HG03558 (cell line): Measurements from ENCODE around the gene KRTAP5-1.
"Not testable (repeated sequence)": the region's sequence is repeated elsewhere in the genome, so short reads cannot be mapped to it uniquely, and the experiment has no call there.

Experiments used
- ATAC-seq: cut with Tn5 transposase; IDR thresholded peaks from one replicate; pipeline ENCODE4 v1.9.1; 2021; ENCODE audit warnings: moderate number of reproducible peaks; ENCODE audit not compliant: unreplicated experiment; ENCODE audit errors: extremely low read depth

KRTAP5-1 gene

GRCh38 chr11:1603629-1604028, 18.5 kb upstream of the KRTAP5-1 start:
- ATAC-seq, result no peak

- not testable (repeated sequence) for ATAC-seq
Measured at GRCh38 chr11:1601663-1602062, 16.6 kb upstream of the KRTAP5-1 start.

DNA sequence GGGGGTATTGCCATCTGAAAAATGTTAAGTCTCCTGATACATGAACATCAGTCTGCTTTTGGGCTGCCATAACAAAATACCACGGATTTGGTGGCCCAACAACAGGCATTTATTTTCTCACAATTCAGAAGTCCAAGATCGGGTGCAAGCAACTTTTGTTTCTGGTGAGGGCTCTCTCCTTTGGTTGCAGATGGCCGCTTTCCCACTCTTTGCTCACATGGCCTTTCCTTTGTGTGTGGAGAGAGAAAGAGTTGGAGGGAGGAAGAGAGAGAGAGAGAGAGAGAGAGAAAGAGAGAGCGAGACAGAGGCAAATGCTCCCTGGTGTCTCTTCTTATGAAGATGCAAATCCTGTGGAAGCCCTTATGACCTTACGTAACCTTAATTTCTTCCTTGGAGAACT, 15.5 kb upstream of the KRTAP5-1 start:
- ATAC-seq, result no peak

DNA sequence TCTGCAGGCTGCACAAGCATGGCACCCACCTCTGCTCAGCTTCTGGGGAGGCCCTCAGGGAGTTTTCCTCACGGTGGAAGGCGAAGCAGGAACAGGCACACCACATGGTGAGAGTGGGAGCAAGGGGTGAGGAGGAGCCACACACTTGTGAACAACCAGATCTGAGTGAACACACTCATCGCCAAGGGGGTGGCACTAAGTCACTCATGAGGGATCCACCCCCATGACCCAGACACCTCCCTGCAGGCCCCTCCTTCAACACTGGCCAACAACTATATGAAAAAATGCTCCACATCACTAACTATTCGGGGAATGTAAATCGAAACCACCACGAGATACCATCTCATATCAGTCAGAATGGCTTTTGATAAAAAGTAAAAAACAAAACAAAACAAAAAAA, 13.7 kb upstream of the KRTAP5-1 start:
- no peak for ATAC-seq

DNA sequence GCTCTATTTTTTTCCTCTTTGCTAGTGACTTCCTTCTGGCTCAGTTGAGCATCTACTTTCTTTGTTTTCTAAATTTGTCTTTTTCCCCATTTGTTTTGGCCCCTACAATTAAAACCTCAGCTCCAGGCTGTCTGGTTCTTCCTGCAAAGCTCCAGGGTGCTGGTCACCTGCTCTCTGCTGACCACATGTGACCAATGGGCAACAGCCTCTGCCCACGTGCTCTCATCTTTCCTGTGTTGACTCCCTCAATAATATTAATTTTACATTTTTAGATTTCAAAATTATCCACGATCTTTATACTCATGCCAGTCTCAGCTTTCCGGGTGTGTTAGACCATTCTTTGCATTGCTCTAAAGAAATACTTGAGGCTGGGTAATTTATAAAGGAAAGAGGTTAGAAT, 13.3 kb upstream of the KRTAP5-1 start:
- ATAC-seq, result not testable (repeated sequence)

GRCh38 chr11:1597994-1598380, 12.9 kb upstream of the KRTAP5-1 start, which contains the start of gene KRTAP5-2:
Gene KRTAP5-2 (minus strand): TSS chr11:1598294. CDS start chr11:1598250, 44 bp downstream.
- no peak for ATAC-seq

DNA sequence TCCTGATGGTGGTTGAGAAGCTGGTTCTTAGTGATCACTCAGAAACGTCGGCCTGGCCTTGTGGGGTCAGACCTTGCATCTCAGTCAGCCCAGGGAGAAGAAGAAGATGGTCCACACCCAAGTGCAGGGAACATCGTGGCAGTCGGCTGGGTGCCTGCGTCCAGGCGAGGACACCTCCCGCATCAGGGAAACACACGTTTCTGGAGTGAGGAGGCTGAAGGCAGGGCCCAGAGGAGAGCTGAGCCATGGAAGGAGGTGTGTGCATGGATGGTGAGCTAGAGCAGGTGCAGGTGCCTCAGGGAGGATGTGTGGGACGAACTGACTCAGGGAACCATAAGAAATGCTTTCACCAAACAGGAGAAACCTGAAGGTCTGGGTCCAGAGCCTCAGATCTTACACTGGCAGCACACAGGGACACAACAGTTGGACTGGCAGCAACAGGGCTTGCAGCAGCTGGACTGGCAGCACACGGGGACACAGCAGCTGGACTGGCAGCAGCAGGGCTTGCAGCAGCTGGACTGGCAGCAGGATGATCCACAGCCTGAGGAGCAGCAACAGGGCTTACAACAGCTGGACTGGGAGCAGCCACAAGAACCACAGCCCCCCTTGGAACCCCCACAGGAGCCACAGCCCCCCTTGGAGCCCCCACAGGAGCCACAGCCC, 12.4 kb upstream of the KRTAP5-1 start:
- no peak for ATAC-seq

DNA sequence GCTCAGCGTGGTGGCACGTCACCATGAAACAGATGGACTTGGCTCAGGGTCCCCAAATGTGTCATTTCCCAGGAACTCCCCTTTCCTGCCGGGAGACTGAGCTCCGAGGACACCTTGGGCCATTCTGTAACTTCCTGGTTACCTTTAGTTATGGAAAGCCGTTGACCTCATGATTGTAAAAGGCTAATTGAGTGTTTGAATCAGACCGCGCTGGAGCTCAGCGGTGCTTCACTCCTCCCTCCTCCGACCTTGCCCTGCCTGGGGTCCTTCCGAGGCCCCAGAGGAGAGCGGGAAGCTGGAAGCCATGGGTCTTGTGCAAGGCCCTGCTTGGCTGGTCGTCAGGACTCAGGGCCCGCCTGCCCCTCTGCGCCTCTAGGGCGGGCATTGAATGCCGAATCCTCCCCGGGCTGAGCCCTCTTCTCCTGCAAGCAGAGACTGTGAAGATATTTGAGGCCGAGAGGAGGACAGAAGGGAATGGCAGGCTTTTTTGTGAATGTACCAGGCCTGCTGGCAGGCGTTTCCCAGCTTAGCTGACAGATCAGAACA, 11.6 kb upstream of the KRTAP5-1 start:
- ATAC-seq, result not testable (repeated sequence)

- not testable (repeated sequence) for ATAC-seq
Measured at GRCh38 chr11:1595994-1596575, 11.0 kb upstream of the KRTAP5-1 start.

GRCh38 chr11:1592628-1593027, 7.5 kb upstream of the KRTAP5-1 start:
- no peak for ATAC-seq

GRCh38 chr11:1589996-1590395, 4.9 kb upstream of the KRTAP5-1 start:
- no peak for ATAC-seq

- ATAC-seq, result not testable (repeated sequence)
Measured at GRCh38 chr11:1589191-1589963, 4.3 kb upstream of the KRTAP5-1 start.

DNA sequence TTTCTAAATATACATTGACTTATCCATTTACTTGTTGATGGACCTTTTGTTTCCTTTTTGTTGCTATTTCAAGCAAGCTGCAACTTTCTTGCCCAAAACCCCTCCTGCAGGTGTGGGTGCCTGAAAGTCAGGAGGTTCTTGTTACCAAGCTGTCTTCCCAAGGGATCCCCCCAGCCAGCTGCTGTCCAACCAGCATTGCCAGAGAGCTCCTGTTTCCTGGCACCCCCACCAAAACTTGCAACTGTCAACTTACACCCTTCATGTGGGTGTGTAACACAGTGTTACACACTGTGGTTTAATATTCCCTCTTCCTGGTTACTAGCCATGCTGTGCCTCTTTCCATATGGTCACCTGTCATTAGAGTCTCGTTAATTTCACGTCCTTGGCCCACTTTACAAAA, 1.6 kb upstream of the KRTAP5-1 start:
- no peak for ATAC-seq

DNA sequence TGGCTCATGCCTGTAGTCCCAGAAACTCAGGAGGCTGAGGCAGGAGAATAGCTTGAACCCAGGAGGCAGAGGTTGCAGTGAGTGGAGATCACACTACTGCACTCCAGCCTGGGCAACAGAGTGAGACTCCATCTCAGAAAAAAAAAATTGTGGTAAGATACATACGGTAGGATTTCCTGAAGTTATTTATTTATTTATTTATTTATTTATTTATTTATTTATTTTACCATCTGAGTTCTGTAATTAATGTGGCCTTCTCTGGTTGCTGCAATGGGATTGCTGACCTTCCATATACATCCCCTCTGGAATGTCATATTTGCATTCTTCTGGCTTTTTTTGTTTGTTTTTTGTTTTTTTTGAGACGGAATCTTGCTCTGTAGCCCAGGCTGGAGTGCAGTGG, 2.2 kb downstream of the KRTAP5-1 start:
- ATAC-seq, result not testable (repeated sequence)

GRCh38 chr11:1581976-1582375, 3.1 kb downstream of the KRTAP5-1 start:
- ATAC-seq, result no peak

DNA sequence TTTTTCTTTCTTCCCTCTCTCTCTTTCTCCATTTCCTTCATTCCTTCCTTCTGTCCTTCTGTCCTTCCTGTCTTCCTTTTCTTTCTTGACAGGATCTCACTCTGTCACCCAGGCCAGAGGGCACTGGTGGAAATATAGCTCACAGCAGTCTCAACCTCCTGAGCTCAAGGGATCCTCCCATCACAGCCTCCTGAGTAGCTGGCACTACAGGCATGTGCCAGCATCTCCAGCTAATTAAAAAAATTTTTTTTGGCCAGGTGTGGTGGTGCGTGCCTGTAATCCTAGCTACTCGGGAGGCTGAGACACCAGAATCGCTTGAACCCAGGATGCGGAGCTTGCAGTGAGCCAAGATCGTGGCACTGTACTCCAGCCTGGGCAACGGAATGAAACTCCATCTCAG, 8.3 kb downstream of the KRTAP5-1 start:
- ATAC-seq, result no peak

DNA sequence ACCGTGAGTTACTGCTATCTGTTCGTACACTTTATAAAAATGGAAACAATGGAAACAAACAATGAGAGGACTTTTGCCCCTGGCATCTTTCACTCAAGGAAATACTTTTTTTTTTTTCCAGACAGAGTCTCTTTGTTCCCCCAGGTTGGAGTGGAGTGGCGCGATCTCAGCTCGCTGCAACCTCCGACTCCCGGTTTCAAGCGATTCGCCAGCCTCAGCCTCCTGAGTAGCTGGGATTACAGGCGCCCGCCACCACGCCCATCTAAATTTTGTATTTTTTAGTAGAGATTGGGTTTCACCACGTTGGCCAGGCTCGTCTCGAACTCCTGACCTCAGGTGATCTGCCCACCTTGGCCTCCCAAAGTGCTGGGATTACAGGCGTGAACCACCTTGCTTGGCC, 9.3 kb downstream of the KRTAP5-1 start:
- not testable (repeated sequence) for ATAC-seq

DNA sequence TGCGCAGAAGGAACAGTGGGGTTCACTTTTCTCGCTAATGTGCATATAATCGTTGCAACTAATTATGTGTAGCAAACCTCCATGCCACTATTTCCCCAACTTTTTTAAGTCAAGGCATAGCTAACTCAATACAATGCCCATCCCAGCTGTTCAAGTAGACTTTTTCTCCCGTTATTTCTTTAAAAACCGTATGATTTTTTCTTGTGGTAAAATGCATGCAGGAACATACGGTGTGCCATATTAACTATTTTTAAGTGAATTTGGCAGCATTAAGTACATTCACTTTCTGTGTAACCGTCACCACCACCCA, 10.2 kb downstream of the KRTAP5-1 start:
- no peak for ATAC-seq

DNA sequence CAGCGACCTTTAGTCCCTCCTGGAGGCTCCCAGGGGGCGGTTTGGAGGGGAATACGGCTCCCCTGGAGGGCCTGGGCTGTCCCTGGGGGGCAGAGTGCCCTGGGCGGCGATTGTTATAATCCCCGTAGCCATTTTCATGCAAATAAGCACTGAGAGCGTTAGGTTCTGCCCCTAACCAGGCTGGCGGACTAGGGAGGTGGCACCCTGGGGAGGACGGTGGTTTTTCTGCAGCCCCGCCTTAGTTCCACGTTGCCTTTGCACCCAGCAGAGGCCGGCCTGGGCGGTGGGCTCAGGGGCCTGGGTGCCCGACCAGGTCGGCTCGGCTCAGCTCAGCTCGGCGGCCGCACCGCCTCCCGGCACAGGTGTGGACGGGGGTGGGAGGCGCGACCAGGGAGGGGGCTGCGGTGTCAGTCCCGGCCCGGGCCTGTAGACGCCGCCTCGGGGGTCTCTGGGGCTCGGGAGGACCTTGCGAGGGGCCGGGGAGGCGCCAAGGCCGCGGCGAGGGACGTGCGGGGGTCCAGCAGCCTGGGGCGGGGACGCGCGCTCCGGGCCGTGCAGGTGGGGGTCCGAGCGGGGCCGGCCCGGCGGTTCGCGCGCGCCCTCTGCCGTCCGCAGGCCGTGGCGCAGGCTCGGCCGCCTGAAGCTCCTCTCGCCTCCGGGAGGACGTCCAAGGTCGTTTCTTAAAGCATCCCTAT, 10.7 kb downstream of the KRTAP5-1 start:
- no peak for ATAC-seq

- no peak for ATAC-seq
Measured at GRCh38 chr11:1573903-1574237, 11.2 kb downstream of the KRTAP5-1 start.
